ENCODE results near the gene PTBP1. TPM values are rescaled to one million over a fixed set of nuclear protein-coding genes. Genes with fewer than 3 reads are reported as not detected.

The PTBP1 gene
- total RNA-seq, 4 donors from 2014 or later: 106 to 195 (median 137) TPM

DNA sequence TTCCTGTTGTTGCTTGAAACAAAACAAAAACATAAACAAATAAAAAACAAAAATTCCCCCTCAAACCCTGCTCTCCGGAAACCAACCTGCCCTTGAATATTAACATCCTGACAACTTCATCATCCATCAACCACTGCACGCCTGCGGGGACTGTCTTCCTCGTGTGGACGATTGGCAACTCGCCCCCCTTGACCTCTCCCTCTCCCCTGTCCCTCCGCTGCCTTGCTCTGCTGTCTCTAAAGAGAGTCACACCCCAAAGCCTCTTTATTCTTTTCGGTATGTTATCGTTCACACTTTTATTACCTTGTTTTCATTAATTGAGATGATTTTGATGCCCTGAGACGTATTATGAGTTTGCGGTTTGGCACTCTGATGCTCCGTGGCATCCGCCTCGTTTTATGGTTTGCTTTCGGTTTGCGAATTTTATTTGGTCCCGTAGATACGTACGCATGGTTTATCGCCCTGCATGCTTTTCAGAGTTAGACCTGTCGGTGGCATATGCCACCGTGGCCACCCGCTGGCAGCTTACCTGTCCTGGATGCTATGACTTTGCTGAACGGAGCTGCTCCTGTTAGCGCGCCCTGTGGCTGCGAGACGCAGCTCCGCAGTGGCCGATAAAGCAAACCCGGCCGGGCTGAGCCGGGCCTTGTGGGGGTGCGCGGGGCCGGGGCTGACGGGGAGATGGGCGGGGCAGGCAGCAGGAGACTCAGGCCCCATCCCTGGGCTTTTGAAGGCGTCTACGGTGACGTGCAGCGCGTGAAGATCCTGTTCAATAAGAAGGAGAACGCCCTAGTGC is 10.6 kb downstream of the PTBP1 start:
- ATAC-seq (ENCODE audit: low FRiP score): no peak
- no peak for DNase-seq (ENCODE audit: low spot score)
- TF ChIP-seq, protein P1, sequence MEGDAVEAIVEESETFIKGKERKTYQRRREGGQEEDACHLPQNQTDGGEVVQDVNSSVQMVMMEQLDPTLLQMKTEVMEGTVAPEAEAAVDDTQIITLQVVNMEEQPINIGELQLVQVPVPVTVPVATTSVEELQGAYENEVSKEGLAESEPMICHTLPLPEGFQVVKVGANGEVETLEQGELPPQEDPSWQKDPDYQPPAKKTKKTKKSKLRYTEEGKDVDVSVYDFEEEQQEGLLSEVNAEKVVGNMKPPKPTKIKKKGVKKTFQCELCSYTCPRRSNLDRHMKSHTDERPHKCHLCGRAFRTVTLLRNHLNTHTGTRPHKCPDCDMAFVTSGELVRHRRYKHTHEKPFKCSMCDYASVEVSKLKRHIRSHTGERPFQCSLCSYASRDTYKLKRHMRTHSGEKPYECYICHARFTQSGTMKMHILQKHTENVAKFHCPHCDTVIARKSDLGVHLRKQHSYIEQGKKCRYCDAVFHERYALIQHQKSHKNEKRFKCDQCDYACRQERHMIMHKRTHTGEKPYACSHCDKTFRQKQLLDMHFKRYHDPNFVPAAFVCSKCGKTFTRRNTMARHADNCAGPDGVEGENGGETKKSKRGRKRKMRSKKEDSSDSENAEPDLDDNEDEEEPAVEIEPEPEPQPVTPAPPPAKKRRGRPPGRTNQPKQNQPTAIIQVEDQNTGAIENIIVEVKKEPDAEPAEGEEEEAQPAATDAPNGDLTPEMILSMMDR (IDR thresholded peaks at IDR 0.05): no peak

DNA sequence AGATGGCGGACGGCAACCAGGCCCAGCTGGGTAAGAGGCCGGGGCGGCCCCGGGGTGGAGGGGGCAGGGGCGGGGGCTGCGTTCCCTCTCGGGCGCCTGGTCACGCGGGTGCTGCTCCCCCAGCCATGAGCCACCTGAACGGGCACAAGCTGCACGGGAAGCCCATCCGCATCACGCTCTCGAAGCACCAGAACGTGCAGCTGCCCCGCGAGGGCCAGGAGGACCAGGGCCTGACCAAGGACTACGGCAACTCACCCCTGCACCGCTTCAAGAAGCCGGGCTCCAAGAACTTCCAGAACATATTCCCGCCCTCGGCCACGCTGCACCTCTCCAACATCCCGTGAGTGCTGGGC is 11.1 kb downstream of the PTBP1 start:
- no peak for ATAC-seq (ENCODE audit: low FRiP score)
- TF ChIP-seq, protein P1 (IDR thresholded peaks at IDR 0.05): no peak
- no peak for DNase-seq (ENCODE audit: low spot score)

DNA sequence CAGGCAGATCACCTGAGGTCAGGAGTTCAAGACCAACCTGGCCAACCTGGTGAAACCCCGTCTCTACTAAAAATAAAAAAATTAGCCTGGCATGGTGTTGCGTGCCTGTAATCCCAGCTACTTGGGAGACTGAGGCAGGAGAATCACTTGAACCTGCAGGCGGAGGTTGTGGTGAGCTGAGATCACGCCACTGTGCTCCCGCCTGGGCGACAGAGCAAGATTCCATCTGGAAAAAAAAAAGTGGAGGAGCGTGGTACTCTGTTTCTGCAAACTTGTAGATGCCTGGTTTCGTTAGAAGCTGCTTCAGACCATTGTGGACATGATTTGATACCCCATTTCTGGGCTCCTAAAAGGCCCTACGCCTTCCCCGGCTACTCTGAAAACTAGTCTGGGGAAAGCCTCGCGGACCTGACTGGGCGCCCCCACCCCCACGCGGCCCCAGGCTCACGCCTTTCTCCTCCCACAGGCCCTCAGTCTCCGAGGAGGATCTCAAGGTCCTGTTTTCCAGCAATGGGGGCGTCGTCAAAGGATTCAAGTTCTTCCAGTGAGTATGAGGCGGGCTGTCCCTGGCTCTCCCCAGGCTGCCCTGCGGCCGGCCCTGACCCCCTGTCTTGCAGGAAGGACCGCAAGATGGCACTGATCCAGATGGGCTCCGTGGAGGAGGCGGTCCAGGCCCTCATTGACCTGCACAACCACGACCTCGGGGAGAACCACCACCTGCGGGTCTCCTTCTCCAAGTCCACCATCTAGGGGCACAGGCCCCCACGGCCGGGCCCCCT is 13.0 kb downstream of the PTBP1 start:
- DNase-seq (ENCODE audit: low spot score): no peak
- TF ChIP-seq, protein P1 (IDR thresholded peaks at IDR 0.05): no peak
- no peak for ATAC-seq (ENCODE audit: low FRiP score)

DNA sequence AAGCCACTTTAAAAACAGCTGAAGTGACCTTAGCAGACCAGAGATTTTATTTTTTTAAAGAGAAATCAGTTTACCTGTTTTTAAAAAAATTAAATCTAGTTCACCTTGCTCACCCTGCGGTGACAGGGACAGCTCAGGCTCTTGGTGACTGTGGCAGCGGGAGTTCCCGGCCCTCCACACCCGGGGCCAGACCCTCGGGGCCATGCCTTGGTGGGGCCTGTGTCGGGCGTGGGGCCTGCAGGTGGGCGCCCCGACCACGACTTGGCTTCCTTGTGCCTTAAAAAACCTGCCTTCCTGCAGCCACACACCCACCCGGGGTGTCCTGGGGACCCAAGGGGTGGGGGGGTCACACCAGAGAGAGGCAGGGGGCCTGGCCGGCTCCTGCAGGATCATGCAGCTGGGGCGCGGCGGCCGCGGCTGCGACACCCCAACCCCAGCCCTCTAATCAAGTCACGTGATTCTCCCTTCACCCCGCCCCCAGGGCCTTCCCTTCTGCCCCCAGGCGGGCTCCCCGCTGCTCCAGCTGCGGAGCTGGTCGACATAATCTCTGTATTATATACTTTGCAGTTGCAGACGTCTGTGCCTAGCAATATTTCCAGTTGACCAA is 13.7 kb downstream of the PTBP1 start:
- TF ChIP-seq, protein P1 (IDR thresholded peaks at IDR 0.05): no peak
- DNase-seq (ENCODE audit: low spot score): no peak
- no peak for ATAC-seq (ENCODE audit: low FRiP score)

DNA sequence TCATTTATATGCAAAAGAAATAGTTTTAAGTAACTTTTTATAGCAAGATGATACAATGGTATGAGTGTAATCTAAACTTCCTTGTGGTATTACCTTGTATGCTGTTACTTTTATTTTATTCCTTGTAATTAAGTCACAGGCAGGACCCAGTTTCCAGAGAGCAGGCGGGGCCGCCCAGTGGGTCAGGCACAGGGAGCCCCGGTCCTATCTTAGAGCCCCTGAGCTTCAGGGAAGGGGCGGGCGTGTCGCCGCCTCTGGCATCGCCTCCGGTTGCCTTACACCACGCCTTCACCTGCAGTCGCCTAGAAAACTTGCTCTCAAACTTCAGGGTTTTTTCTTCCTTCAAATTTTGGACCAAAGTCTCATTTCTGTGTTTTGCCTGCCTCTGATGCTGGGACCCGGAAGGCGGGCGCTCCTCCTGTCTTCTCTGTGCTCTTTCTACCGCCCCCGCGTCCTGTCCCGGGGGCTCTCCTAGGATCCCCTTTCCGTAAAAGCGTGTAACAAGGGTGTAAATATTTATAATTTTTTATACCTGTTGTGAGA is 14.3 kb downstream of the PTBP1 start:
- ATAC-seq (ENCODE audit: low FRiP score) (no peak), DNase-seq (ENCODE audit: low spot score) (no peak)
- TF ChIP-seq, protein P1 (IDR thresholded peaks at IDR 0.05): no peak

DNA sequence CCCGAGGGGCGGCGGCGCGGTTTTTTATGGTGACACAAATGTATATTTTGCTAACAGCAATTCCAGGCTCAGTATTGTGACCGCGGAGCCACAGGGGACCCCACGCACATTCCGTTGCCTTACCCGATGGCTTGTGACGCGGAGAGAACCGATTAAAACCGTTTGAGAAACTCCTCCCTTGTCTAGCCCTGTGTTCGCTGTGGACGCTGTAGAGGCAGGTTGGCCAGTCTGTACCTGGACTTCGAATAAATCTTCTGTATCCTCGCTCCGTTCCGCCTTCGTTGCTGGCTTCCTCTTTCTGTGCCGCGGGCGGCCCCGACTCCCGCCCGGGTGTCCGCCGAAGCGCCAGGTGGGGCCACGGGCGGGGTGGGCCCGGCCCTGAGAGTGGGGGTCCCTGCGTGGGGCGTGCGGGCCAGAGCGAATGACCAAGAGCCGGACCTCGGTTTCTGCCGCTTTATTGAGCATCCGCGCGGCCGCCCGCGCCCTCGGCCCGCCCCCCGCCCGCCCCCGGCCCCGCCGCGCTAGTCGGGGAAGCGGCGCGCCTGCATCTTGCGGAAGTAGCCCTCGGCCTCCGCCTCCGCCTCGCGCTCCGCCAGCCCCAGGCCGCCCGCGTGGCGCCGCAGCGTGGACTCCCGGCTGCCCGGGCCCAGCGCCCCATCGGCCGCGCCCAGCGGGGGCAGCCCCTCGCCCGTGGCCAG is 14.9 kb downstream of the PTBP1 start:
- ATAC-seq (ENCODE audit: low FRiP score): no peak
- DNase-seq (ENCODE audit: low spot score): no peak
- TF ChIP-seq, protein P1 (IDR thresholded peaks at IDR 0.05): no peak
